Cardiac muscle cell (in vitro differentiated cells and primary cell): ENCODE measurements around the gene PPP2R2C. TPM values are rescaled to one million over a fixed set of nuclear protein-coding genes. Genes with fewer than 3 reads are reported as not detected.

Source experiments
- DNase-seq, 2 donors: peaks; one replicate each; pipeline versions ENCODE4 v3.0.0 to v3.0.0-alpha.2; 2010 to 2017; ENCODE audit warnings: low read depth in 1 of 2, low spot score in 1 of 2
- H3K27ac ChIP-seq: fragments of 200-600 bp; sonication (generic); 2 replicates; pipeline ENCODE4 v1.5.1; 2016
- H3K27me3 ChIP-seq: fragments of 200-600 bp; sonication (generic); 2 replicates; pipeline ENCODE4 v1.6.0; 2016; ENCODE audit warnings: control low read depth
- H3K36me3 ChIP-seq: fragments of 200-600 bp; sonication (generic); 2 replicates; pipeline ENCODE4 v1.5.1; 2016; ENCODE audit warnings: control low read depth
- H3K4me1 ChIP-seq: fragments of 200-600 bp; sonication (generic); 2 replicates; pipeline ENCODE4 v1.8.1; 2017; ENCODE audit warnings: low read depth, mild to moderate bottlenecking, mixed run types
- H3K4me3 ChIP-seq: fragments of 200-600 bp; sonication (generic); 2 replicates; pipeline ENCODE4 v1.5.1; 2016; ENCODE audit warnings: mild to moderate bottlenecking
- H3K9me3 ChIP-seq: fragments of 200-600 bp; sonication (generic); 2 replicates; pipeline ENCODE4 v1.5.1; 2017; ENCODE audit warnings: low read depth, mild to moderate bottlenecking, control low read depth
- CTCF ChIP-seq: IDR thresholded peaks from 2 replicates; pipeline ENCODE4 v1.5.1; 2012; ENCODE audit warnings: low read depth, mild to moderate bottlenecking, low read length
- polyA plus RNA-seq: library from polyadenylated mRNA; unstranded; fragments of >200 nt; fragmentation: Nextera tagmentation; extraction: Ambion mirVana; gene quantifications from 2 replicates; pipeline ENCODE4 v1.2.1, GENCODE V29; 2016
- total RNA-seq: library from RNA; depleted of rRNA; stranded (reverse); fragments of >200 nt; gene quantifications from 2 replicates; pipeline ENCODE4 v1.2.3, GENCODE V29; 2016

The PPP2R2C gene
- total and polyA plus RNA-seq, 2 experiments from 2014 or later: not detected

DNA sequence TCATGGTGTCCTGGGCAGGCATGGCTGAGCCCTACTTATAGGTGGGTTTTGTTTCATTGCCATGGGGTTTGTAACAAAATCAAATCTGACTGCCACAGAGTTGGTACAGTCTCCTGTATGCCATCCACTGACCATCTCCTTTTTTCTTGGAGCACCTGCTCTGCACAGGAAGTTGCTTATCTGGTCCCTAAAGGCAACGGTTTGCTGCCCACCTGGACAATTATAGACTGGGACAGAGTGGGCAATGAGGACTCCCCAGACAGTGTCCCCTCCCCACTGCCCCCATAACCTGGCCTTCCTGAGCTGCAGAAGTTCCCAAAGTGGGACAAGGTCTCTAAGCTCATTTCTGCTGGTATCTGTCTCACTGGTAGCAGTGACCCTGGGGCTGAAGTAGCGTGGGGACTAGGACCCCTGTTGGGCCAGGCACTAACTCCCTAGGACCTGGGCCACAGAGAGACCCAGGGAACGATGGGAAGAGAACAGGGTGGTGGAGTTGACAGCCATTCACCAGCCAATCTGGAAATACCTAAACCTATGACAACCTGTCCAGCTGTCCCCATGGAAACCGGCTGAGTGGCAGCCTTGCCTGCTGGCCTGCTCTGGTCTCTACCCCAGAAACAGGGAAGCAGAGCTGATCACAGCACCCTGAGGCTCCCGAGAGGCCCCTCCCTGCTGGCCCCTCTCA lies 138.1 kb downstream of the PPP2R2C start:
- Histone ChIP-seq H3K36me3 (no peaks in the 10 kb centered on the region), H3K27ac (no peak overlapping the region), H3K27me3 (peaks cover 9% of the 10 kb centered on the region), H3K4me3 (no peak overlapping the region), H3K4me1 (no peaks in the 10 kb centered on the region), H3K9me3 (no peaks in the 10 kb centered on the region)
- TF ChIP-seq CTCF: no peak
- DNase-seq: no peak

GRCh38 chr4:6333301-6334202 lies 138.9 kb downstream of the PPP2R2C start:
- peaks cover 10% of the 10 kb centered on the region for H3K27me3 ChIP-seq
- H3K36me3 ChIP-seq: no peaks in the 10 kb centered on the region
- no peaks in the 10 kb centered on the region for H3K4me1 ChIP-seq
- H3K27ac ChIP-seq: no peak overlapping the region
- DNase-seq: no peak
- peak; percentile 63 for TF ChIP-seq CTCF
- no peak overlapping the region for H3K4me3 ChIP-seq
- no peaks in the 10 kb centered on the region for H3K9me3 ChIP-seq

GRCh38 chr4:6332669-6333050 lies 139.8 kb downstream of the PPP2R2C start:
- H3K9me3 ChIP-seq: no peaks in the 10 kb centered on the region
- no peak overlapping the region for H3K4me3 ChIP-seq
- TF ChIP-seq CTCF: no peak
- peaks cover 6% of the 10 kb centered on the region for H3K27me3 ChIP-seq
- DNase-seq: no peak
- no peaks in the 10 kb centered on the region for H3K36me3 ChIP-seq
- no peaks in the 10 kb centered on the region for H3K4me1 ChIP-seq
- no peak overlapping the region for H3K27ac ChIP-seq

GRCh38 chr4:6332042-6332668 lies 140.3 kb downstream of the PPP2R2C start:
- H3K4me3 ChIP-seq: no peak overlapping the region
- no peaks in the 10 kb centered on the region for H3K9me3 ChIP-seq
- no peaks in the 10 kb centered on the region for H3K4me1 ChIP-seq
- H3K27ac ChIP-seq: no peak overlapping the region
- DNase-seq: peak; percentile 46 to 53
- peak; percentile 85 for TF ChIP-seq CTCF
- no peaks in the 10 kb centered on the region for H3K36me3 ChIP-seq
- peaks cover 2% of the 10 kb centered on the region for H3K27me3 ChIP-seq

- Histone ChIP-seq H3K4me1 (no peaks in the 10 kb centered on the region), H3K27me3 (peaks cover 2% of the 10 kb centered on the region), H3K4me3 (no peak overlapping the region), H3K27ac (no peak overlapping the region), H3K36me3 (no peaks in the 10 kb centered on the region), H3K9me3 (no peaks in the 10 kb centered on the region)
- TF ChIP-seq CTCF: no peak
- no peak for DNase-seq
Measured at GRCh38 chr4:6331468-6331867, 140.9 kb downstream of the PPP2R2C start.
